ENCODE results near the gene PRSS22.

The PRSS22 gene

GRCh38 chr16:2856061-2856670 is 1.8 kb downstream of the PRSS22 start:
- Histone ChIP-seq H3K27ac (ENCODE audit: low read length) (no peak overlapping the region), H3K4me1 (ENCODE audit: insufficient read depth, low read length) (no peaks in the 10 kb centered on the region)

GRCh38 chr16:2855536-2855935 is 2.4 kb downstream of the PRSS22 start:
- Histone ChIP-seq H3K9ac (ENCODE audit: low read depth, low read length) (no peak overlapping the region), H3K27ac (ENCODE audit: low read length) (no peak overlapping the region), H3K36me3 (ENCODE audit: insufficient read depth, low read depth, low read length) (no peaks in the 10 kb centered on the region), H3K27me3 (ENCODE audit: insufficient read depth, low read length) (peaks cover 33% of the 10 kb centered on the region), H3K4me3 (ENCODE audit: low read length) (no peak overlapping the region), H3K9me3 (ENCODE audit: insufficient read depth, low read depth, low read length) (peaks cover 11% of the 10 kb centered on the region), H3K4me1 (ENCODE audit: insufficient read depth, low read length) (no peaks in the 10 kb centered on the region)

More at GRCh38 chr16:2856061-2856670, 1.8 kb downstream of the PRSS22 start:
- no peaks in the 10 kb centered on the region for H3K36me3 ChIP-seq (ENCODE audit: insufficient read depth, low read depth, low read length)
- peaks cover 15% of the 10 kb centered on the region for H3K9me3 ChIP-seq (ENCODE audit: insufficient read depth, low read depth, low read length)
- H3K9ac ChIP-seq (ENCODE audit: low read depth, low read length), result no peak overlapping the region
- H3K27me3 ChIP-seq (ENCODE audit: insufficient read depth, low read length), result peaks cover 33% of the 10 kb centered on the region
- H3K4me3 ChIP-seq (ENCODE audit: low read length), result no peak overlapping the region

GRCh38 chr16:2854700-2855309 is 3.2 kb downstream of the PRSS22 start:
- H3K9ac ChIP-seq (ENCODE audit: low read depth, low read length), result no peak overlapping the region
- no peaks in the 10 kb centered on the region for H3K36me3 ChIP-seq (ENCODE audit: insufficient read depth, low read depth, low read length)
- no peak overlapping the region for H3K27ac ChIP-seq (ENCODE audit: low read length)
- no peaks in the 10 kb centered on the region for H3K4me1 ChIP-seq (ENCODE audit: insufficient read depth, low read length)
- H3K9me3 ChIP-seq (ENCODE audit: insufficient read depth, low read depth, low read length), result peaks cover 11% of the 10 kb centered on the region
- peaks cover 29% of the 10 kb centered on the region for H3K27me3 ChIP-seq (ENCODE audit: insufficient read depth, low read length)
- H3K4me3 ChIP-seq (ENCODE audit: low read length), result no peak overlapping the region

- no peak overlapping the region for H3K4me3 ChIP-seq (ENCODE audit: low read length)
- no peaks in the 10 kb centered on the region for H3K36me3 ChIP-seq (ENCODE audit: insufficient read depth, low read depth, low read length)
- no peaks in the 10 kb centered on the region for H3K4me1 ChIP-seq (ENCODE audit: insufficient read depth, low read length)
- H3K27ac ChIP-seq (ENCODE audit: low read length), result no peak overlapping the region
- H3K9ac ChIP-seq (ENCODE audit: low read depth, low read length), result no peak overlapping the region
- peaks cover 28% of the 10 kb centered on the region for H3K27me3 ChIP-seq (ENCODE audit: insufficient read depth, low read length)
- peaks cover 11% of the 10 kb centered on the region for H3K9me3 ChIP-seq (ENCODE audit: insufficient read depth, low read depth, low read length)
Observed at GRCh38 chr16:2853531-2854073, 4.4 kb downstream of the PRSS22 start.

- Histone ChIP-seq H3K9ac (ENCODE audit: low read depth, low read length) (no peak overlapping the region), H3K9me3 (ENCODE audit: insufficient read depth, low read depth, low read length) (peaks cover 11% of the 10 kb centered on the region), H3K27me3 (ENCODE audit: insufficient read depth, low read length) (peaks cover 22% of the 10 kb centered on the region), H3K27ac (ENCODE audit: low read length) (no peak overlapping the region), H3K4me1 (ENCODE audit: insufficient read depth, low read length) (no peaks in the 10 kb centered on the region), H3K36me3 (ENCODE audit: insufficient read depth, low read depth, low read length) (no peaks in the 10 kb centered on the region), H3K4me3 (ENCODE audit: low read length) (no peak overlapping the region)
Observed at GRCh38 chr16:2852731-2853507, 5.1 kb downstream of the PRSS22 start.

GRCh38 chr16:2852003-2852730 is 5.8 kb downstream of the PRSS22 start:
- no peak overlapping the region for H3K9ac ChIP-seq (ENCODE audit: low read depth, low read length)
- peaks cover 11% of the 10 kb centered on the region for H3K9me3 ChIP-seq (ENCODE audit: insufficient read depth, low read depth, low read length)
- H3K4me1 ChIP-seq (ENCODE audit: insufficient read depth, low read length), result no peaks in the 10 kb centered on the region

GRCh38 chr16:2848933-2849725 is 8.8 kb downstream of the PRSS22 start:
- H3K9ac ChIP-seq (ENCODE audit: low read depth, low read length), result no peak overlapping the region
- H3K36me3 ChIP-seq (ENCODE audit: insufficient read depth, low read depth, low read length), result no peaks in the 10 kb centered on the region
- peaks cover 6% of the 10 kb centered on the region; the same call in 1 of the 2 replicates for H3K9me3 ChIP-seq (ENCODE audit: insufficient read depth, low read depth, low read length)
- no peaks in the 10 kb centered on the region; the same call in 1 of the 2 replicates for H3K4me1 ChIP-seq (ENCODE audit: insufficient read depth, low read length)
- peaks cover 10% of the 10 kb centered on the region for H3K27me3 ChIP-seq (ENCODE audit: insufficient read depth, low read length)
- H3K27ac ChIP-seq (ENCODE audit: low read length), result no peak overlapping the region
- H3K4me3 ChIP-seq (ENCODE audit: low read length), result no peak overlapping the region

More at GRCh38 chr16:2852003-2852730, 5.8 kb downstream of the PRSS22 start:
- no peaks in the 10 kb centered on the region for H3K36me3 ChIP-seq (ENCODE audit: insufficient read depth, low read depth, low read length)
- no peak overlapping the region for H3K27ac ChIP-seq (ENCODE audit: low read length)
- H3K27me3 ChIP-seq (ENCODE audit: insufficient read depth, low read length), result peaks cover 14% of the 10 kb centered on the region
- H3K4me3 ChIP-seq (ENCODE audit: low read length), result no peak overlapping the region

- Histone ChIP-seq H3K4me3 (ENCODE audit: low read length) (no peak overlapping the region), H3K9ac (ENCODE audit: low read depth, low read length) (no peak overlapping the region), H3K27me3 (ENCODE audit: insufficient read depth, low read length) (peaks cover 13% of the 10 kb centered on the region), H3K9me3 (ENCODE audit: insufficient read depth, low read depth, low read length) (no peaks in the 10 kb centered on the region), H3K36me3 (ENCODE audit: insufficient read depth, low read depth, low read length) (no peaks in the 10 kb centered on the region), H3K27ac (ENCODE audit: low read length) (no peak overlapping the region), H3K4me1 (ENCODE audit: insufficient read depth, low read length) (no peaks in the 10 kb centered on the region; the same call in 1 of the 2 replicates)
Observed at GRCh38 chr16:2846511-2847310, 11.3 kb downstream of the PRSS22 start.

GRCh38 chr16:2845116-2845515 is 12.9 kb downstream of the PRSS22 start:
- Histone ChIP-seq H3K27ac (ENCODE audit: low read length) (no peak overlapping the region), H3K9ac (ENCODE audit: low read depth, low read length) (no peak overlapping the region), H3K4me1 (ENCODE audit: insufficient read depth, low read length) (no peaks in the 10 kb centered on the region; the same call in 1 of the 2 replicates)

GRCh38 chr16:2843526-2843925 is 14.4 kb downstream of the PRSS22 start:
- Histone ChIP-seq H3K36me3 (ENCODE audit: insufficient read depth, low read depth, low read length) (no peaks in the 10 kb centered on the region), H3K9me3 (ENCODE audit: insufficient read depth, low read depth, low read length) (no peaks in the 10 kb centered on the region), H3K9ac (ENCODE audit: low read depth, low read length) (no peak overlapping the region), H3K27ac (ENCODE audit: low read length) (no peak overlapping the region), H3K4me1 (ENCODE audit: insufficient read depth, low read length) (no peaks in the 10 kb centered on the region; the same call in 1 of the 2 replicates), H3K4me3 (ENCODE audit: low read length) (no peak overlapping the region), H3K27me3 (ENCODE audit: insufficient read depth, low read length) (peaks cover 6% of the 10 kb centered on the region; the same call in 1 of the 2 replicates)

More at GRCh38 chr16:2845116-2845515, 12.9 kb downstream of the PRSS22 start:
- Histone ChIP-seq H3K4me3 (ENCODE audit: low read length) (no peak overlapping the region), H3K27me3 (ENCODE audit: insufficient read depth, low read length) (peaks cover 13% of the 10 kb centered on the region), H3K36me3 (ENCODE audit: insufficient read depth, low read depth, low read length) (no peaks in the 10 kb centered on the region), H3K9me3 (ENCODE audit: insufficient read depth, low read depth, low read length) (no peaks in the 10 kb centered on the region)
